Measurements from ENCODE around the gene GBF1. TPM values are rescaled to one million over a fixed set of nuclear protein-coding genes. Genes with fewer than 3 reads are reported as not detected.

The GBF1 gene
- total and polyA plus RNA-seq, 2 of the 13 experiments (the other 11 are each of a cell fraction or from before 2014, with no cell fraction given): 17.1 to 21.9 TPM

- H2AFZ ChIP-seq (ENCODE audit: low read length): no peak overlapping the region
- no peaks in the 10 kb centered on the region for H3K79me2 ChIP-seq (ENCODE audit: insufficient read depth, low read length)
- intact Hi-C loops (cut with micrococcal nuclease; ENCODE audit: unreplicated experiment): no loop called here
- peaks cover 18% of the 10 kb centered on the region for H3K4me1 ChIP-seq (ENCODE audit: insufficient read depth, low read length)
- peaks cover 0 to 4% of the 10 kb centered on the region in 2 experiments; a peak in 1 of 5 replicates for H3K36me3 ChIP-seq (replicated peaks in 1 of 2; ENCODE audit: control insufficient read depth in 1 of 2, insufficient read depth in 2 of 2, low read length in 2 of 2)
- H3K9ac ChIP-seq (ENCODE audit: insufficient read depth, low read depth, low read length): no peak overlapping the region
- BruUV-seq (replicated peaks): no TSS peak
- ATAC-seq (no peak), FAIRE-seq (no peak), DNase-seq (ENCODE audit: low spot score) (no peak)
- H3K4me2 ChIP-seq (ENCODE audit: low read depth, low read length): no peak overlapping the region
- no peaks in the 10 kb centered on the region for H3K9me3 ChIP-seq (ENCODE audit: low read length)
- TF ChIP-seq RXRA (CRISPR knock-in tag; IDR thresholded peaks at IDR 0.05) (no peak), SP140L (CRISPR knock-in tag; IDR thresholded peaks at IDR 0.05; ENCODE audit: borderline replicate concordance) (no peak), POLR2A (IDR thresholded peaks at IDR 0.05; ENCODE audit: insufficient read depth in 1 of 2, low read depth in 2 of 2, low read length in 2 of 2) (no peak), ZNF138 (CRISPR knock-in tag; IDR thresholded peaks at IDR 0.05; ENCODE audit: low read depth) (no peak), ELF1 (CRISPR knock-in tag; IDR thresholded peaks at IDR 0.05) (no peak), ZNF572 (CRISPR knock-in tag; IDR thresholded peaks at IDR 0.05) (no peak), ISX (CRISPR knock-in tag; conservative IDR thresholded peaks at IDR 0.05) (no peak), GATAD1 (CRISPR knock-in tag; IDR thresholded peaks at IDR 0.05) (no peak), MTF1 (CRISPR knock-in tag; IDR thresholded peaks at IDR 0.05) (no peak), SP2 (CRISPR knock-in tag; IDR thresholded peaks at IDR 0.05) (no peak), ZNF616 (CRISPR knock-in tag; IDR thresholded peaks at IDR 0.05; ENCODE audit: low read depth) (no peak), USF2 (IDR thresholded peaks at IDR 0.05; ENCODE audit: low read depth, low read length) (no peak), USF2 (CRISPR knock-in tag; IDR thresholded peaks at IDR 0.05; ENCODE audit: borderline replicate concordance) (no peak), ZNF543 (CRISPR knock-in tag; IDR thresholded peaks at IDR 0.05) (no peak), HOXA7 (CRISPR knock-in tag; IDR thresholded peaks at IDR 0.05) (no peak), REL (CRISPR knock-in tag; conservative IDR thresholded peaks at IDR 0.05) (no peak), HNF4A (CRISPR knock-in tag; IDR thresholded peaks at IDR 0.05) (no peak)
- TF ChIP-seq, protein P1, sequence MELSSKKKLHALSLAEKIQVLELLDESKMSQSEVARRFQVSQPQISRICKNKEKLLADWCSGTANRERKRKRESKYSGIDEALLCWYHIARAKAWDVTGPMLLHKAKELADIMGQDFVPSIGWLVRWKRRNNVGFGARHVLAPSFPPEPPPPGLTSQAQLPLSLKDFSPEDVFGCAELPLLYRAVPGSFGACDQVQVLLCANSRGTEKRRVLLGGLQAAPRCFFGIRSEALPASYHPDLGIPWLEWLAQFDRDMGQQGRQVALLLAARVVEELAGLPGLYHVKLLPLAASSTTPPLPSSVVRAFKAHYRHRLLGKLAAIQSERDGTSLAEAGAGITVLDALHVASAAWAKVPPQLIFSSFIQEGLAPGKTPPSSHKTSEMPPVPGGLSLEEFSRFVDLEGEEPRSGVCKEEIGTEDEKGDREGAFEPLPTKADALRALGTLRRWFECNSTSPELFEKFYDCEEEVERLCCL (CRISPR knock-in tag; IDR thresholded peaks at IDR 0.05; ENCODE audit: borderline replicate concordance): no peak
- TF ChIP-seq, protein P2, sequence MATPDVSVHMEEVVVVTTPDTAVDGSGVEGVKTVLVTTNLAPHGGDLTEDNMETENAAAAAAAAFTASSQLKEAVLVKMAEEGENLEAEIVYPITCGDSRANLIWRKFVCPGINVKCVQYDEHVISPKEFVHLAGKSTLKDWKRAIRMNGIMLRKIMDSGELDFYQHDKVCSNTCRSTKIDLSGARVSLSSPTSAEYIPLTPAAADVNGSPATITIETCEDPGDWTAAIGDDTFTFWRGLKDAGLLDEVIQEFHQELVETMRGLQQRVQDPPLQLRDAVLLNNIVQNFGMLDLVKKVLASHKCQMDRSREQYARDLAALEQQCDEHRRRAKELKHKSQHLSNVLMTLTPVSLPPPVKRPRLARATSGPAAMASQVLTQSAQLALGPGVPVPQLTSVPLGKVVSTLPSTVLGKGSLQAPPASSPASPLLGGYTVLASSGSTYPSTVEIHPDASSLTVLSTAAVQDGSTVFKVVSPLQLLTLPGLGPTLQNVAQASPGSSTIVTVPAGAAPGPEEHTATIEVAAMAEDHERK (CRISPR knock-in tag; IDR thresholded peaks at IDR 0.05; ENCODE audit: low read depth): no peak
- peaks cover 3 to 11% of the 10 kb centered on the region in 2 experiments; a peak in 4 of 5 replicates for H3K27me3 ChIP-seq (ENCODE audit: control insufficient read depth in 1 of 2, insufficient read depth in 2 of 2, low read length in 2 of 2)
- POLR2A ChIA-PET: interaction anchor here (1.7 kb wide), 1 partner anchor 30 kb away, joined by 3 read pairs; the partner anchor contains the start of gene CUEDC2
- no peaks in the 10 kb centered on the region for H4K20me1 ChIP-seq (ENCODE audit: insufficient read depth, low read length)
- no peak overlapping the region for H3K27ac ChIP-seq (ENCODE audit: extremely low read length, insufficient read depth, low read length)
- CTCF ChIA-PET (ENCODE audit: low intra/inter-chr PET ratio, low total read pairs): interaction anchor here (1.9 kb wide), 1 partner anchor 9 kb away, joined by 4 read pairs; no protein-coding TSS in a partner anchor
- 80% methylated on average over 5 of the region's 5 CpGs for WGBS (ENCODE audit: low lambda C conversion rate)
- H3K4me3 ChIP-seq (replicated peaks in 1 of 3; ENCODE audit: insufficient read depth in 1 of 3, low read depth in 2 of 3, low read length in 3 of 3): no peak overlapping the region
- in situ Hi-C loops (cut with HindIII; ENCODE audit: extremely low pct_ligation_motif_present, low pct_unique_long_range_greater_than_20kb): loop anchor here (10.0 kb wide), 1 partner anchor 72 kb away; no protein-coding TSS in a partner anchor
Measured at GRCh38 chr10:102402512-102402896, 157.2 kb downstream of the GBF1 start.
